ENCODE measurements around the gene CFAP46. TPM values are rescaled to one million over a fixed set of nuclear protein-coding genes. Genes with fewer than 3 reads are reported as not detected.

Gene CFAP46
- total and polyA plus RNA-seq, 2 of the 8 experiments (the other 6 are each of a cell fraction or from before 2014, with no cell fraction given): 2.6 to 4.8 TPM

DNA sequence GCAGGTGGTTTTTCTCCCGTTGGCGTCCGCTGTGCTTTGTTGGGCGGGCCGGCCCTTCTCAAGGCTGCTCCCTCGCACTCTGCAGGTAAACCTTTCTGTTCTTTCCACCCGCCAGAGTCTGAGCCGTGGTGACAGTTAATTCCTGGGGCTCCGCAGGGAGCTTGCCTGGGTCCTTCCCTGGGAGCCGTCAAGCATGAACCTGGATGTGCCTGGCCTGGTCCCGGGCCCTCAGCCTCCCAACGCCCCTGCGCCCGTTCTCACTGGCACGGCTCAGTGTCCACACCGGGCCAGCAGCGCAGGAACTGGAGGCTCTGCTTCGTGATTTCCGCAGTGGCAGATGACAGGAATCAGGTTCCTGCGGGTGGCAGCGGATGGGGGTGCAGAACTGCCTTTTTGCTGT, 145.5 kb downstream of the CFAP46 start:
- no peak overlapping the region for H3K4me3 ChIP-seq (ENCODE audit: extremely low read depth in 1 of 4, insufficient read depth in 2 of 4, low read depth in 3 of 4, low read length in 4 of 4)
- no peak overlapping the region for H3K18ac ChIP-seq (ENCODE audit: extremely low read depth, low read length)
- no peaks in the 10 kb centered on the region for H3K4me1 ChIP-seq (replicated peaks in 1 of 4; ENCODE audit: control insufficient read depth in 3 of 4, insufficient read depth in 4 of 4, low read length in 3 of 4)
- no peak for TF ChIP-seq CHD2 (IDR thresholded peaks at IDR 0.05; ENCODE audit: low read length)
- no peak for TF ChIP-seq CHD1 (IDR thresholded peaks at IDR 0.05; ENCODE audit: low read depth, low read length)
- no peak for TF ChIP-seq EP300 (IDR thresholded peaks at IDR 0.05; ENCODE audit: borderline replicate concordance in 1 of 2, low read depth in 2 of 2, low read length in 2 of 2)
- CTCF ChIA-PET (ENCODE audit: partially characterized antibody): interaction anchor here (0.8 kb wide), 1 partner anchor 142 kb away, joined by 4 read pairs; no protein-coding TSS in a partner anchor
- no peak overlapping the region for H2BK5ac ChIP-seq (ENCODE audit: low read depth, low read length)
- no peak overlapping the region for H2BK15ac ChIP-seq (ENCODE audit: low read length)
- H3K27me3 ChIP-seq (replicated peaks in 1 of 4; ENCODE audit: control insufficient read depth in 3 of 4, extremely low read depth in 1 of 4, insufficient read depth in 3 of 4, low read length in 3 of 4): no peaks in the 10 kb centered on the region; a peak in 1 of 7 replicates
- H3K4me2 ChIP-seq (ENCODE audit: insufficient read depth in 1 of 2, low read depth in 2 of 2, low read length in 2 of 2): no peak overlapping the region
- POLR2A ChIA-PET (ENCODE audit: partially characterized antibody): interaction anchor here (0.6 kb wide), 1 partner anchor 529 kb away, joined by 3 read pairs; no protein-coding TSS in a partner anchor
- H4K91ac ChIP-seq (replicated peaks; ENCODE audit: insufficient read length, low read length): no peak overlapping the region
- H3K79me2 ChIP-seq (ENCODE audit: control insufficient read depth in 1 of 2, insufficient read depth in 2 of 2, low read length in 2 of 2): no peaks in the 10 kb centered on the region
- H2AFZ ChIP-seq (ENCODE audit: low read length): no peak overlapping the region
- H3K79me1 ChIP-seq (ENCODE audit: low read depth, low read length): no peaks in the 10 kb centered on the region
- H4K5ac ChIP-seq (ENCODE audit: insufficient read length, low read depth, low read length): no peak overlapping the region
- H3K9me3 ChIP-seq (ENCODE audit: insufficient read depth in 2 of 2, low read depth in 1 of 2, low read length in 1 of 2): peaks cover 3 to 4% of the 10 kb centered on the region in 2 experiments; a peak in 3 of 4 replicates
- no peak overlapping the region for H2BK20ac ChIP-seq (ENCODE audit: low read length)
- no peak overlapping the region for H2BK12ac ChIP-seq (ENCODE audit: low read depth, low read length)
- H3K14ac ChIP-seq (ENCODE audit: insufficient read length): no peak overlapping the region
- DNase-seq (ENCODE audit: low read depth in 1 of 2, low spot score in 2 of 2) (no peak), FAIRE-seq (no peak)
- H2AK5ac ChIP-seq (ENCODE audit: low read depth, low read length): no peak overlapping the region
- H3K9ac ChIP-seq (replicated peaks in 1 of 4; ENCODE audit: extremely low read depth in 1 of 4, low read depth in 3 of 4, low read length in 3 of 4): no peak overlapping the region
- no peak overlapping the region for H3K27ac ChIP-seq (ENCODE audit: low read depth, low read length)
- H3K23me2 ChIP-seq (ENCODE audit: low read depth, low read length): no peaks in the 10 kb centered on the region
- no peak overlapping the region for H3K4ac ChIP-seq (replicated peaks; ENCODE audit: insufficient read length, low read depth, low read length)
- H3K36me3 ChIP-seq (ENCODE audit: control insufficient read depth in 2 of 4, insufficient read depth in 4 of 4, low read length in 3 of 4): no peaks in the 10 kb centered on the region
- no peak overlapping the region for H3K56ac ChIP-seq (replicated peaks; ENCODE audit: insufficient read length, low read depth, low read length)
- no peak overlapping the region for H3K23ac ChIP-seq (ENCODE audit: insufficient read length)
- no peaks in the 10 kb centered on the region for H4K20me1 ChIP-seq (replicated peaks in 1 of 2; ENCODE audit: control insufficient read depth in 1 of 2, insufficient read depth in 2 of 2, low read length in 2 of 2)
- WGBS, 2 experiments (ENCODE audit: extremely low coverage in 1 of 2, insufficient coverage in 1 of 2, insufficient read length in 1 of 2, insufficient replicate concordance in 2 of 2, low coverage in 1 of 2, low lambda C conversion rate in 2 of 2, missing lambda C conversion rate in 1 of 2): 91% methylated on average over 20 of the region's 21 CpGs; no CpG with 5 or more reads in 1 of the 2 experiments
- no peak overlapping the region; the same call in 1 of the 2 replicates for H4K8ac ChIP-seq (ENCODE audit: extremely low read depth, insufficient read depth, low read length)
- no peak overlapping the region for H2BK120ac ChIP-seq (replicated peaks; ENCODE audit: low read depth, low read length)
